Loucy (cell line): ENCODE measurements around the gene KLHL3.

Experiments used
- CTCF ChIP-seq: fragments of 200-600 bp; sonication (generic); conservative IDR thresholded peaks from 2 replicates; pipeline ENCODE4 v1.5.1; 2014; ENCODE audit warnings: mild to moderate bottlenecking, antibody characterized with exemption, low read length
- EZH2phosphoT487 ChIP-seq: fragments of 200-600 bp; IDR thresholded peaks from 2 replicates; pipeline ENCODE4 v1.6.1; 2018; ENCODE audit warnings: antibody characterized with exemption, mild to moderate bottlenecking, moderate library complexity, borderline replicate concordance

- no peak for TF ChIP-seq CTCF
- no peak for TF ChIP-seq EZH2phosphoT487
These were observed 116.6 kb downstream of the KLHL3 start for GRCh38 chr5:137619191-137619870.
